Myocyte (in vitro differentiated cells): ENCODE results near the gene CARD11. TPM values are rescaled to one million over a fixed set of nuclear protein-coding genes. Genes with fewer than 3 reads are reported as not detected.
A peak's percentile ranks its signal among the peaks of the same experiment; 100 is the strongest.
"Not testable (repeated sequence)": the region's sequence is repeated elsewhere in the genome, so short reads cannot be mapped to it uniquely, and the experiment has no call there.

Source experiments
- DNase-seq: peaks from one replicate; pipeline ENCODE4 v3.0.0-alpha.2; 2012; ENCODE audit warnings: low read depth
- total RNA-seq: library from RNA; depleted of rRNA; stranded (reverse); fragments of >200 nt; gene quantifications from 2 replicates; pipeline ENCODE4 v1.2.3, GENCODE V29; 2014

Gene CARD11
- total RNA-seq, 1 donor from 2014 or later: not detected

- DNase-seq: peak; percentile 47
Observed at GRCh38 chr7:3065724-3066143, 22.1 kb upstream of the CARD11 start.

- DNase-seq: no peak
Observed at GRCh38 chr7:3064067-3064466, 20.4 kb upstream of the CARD11 start.

DNA sequence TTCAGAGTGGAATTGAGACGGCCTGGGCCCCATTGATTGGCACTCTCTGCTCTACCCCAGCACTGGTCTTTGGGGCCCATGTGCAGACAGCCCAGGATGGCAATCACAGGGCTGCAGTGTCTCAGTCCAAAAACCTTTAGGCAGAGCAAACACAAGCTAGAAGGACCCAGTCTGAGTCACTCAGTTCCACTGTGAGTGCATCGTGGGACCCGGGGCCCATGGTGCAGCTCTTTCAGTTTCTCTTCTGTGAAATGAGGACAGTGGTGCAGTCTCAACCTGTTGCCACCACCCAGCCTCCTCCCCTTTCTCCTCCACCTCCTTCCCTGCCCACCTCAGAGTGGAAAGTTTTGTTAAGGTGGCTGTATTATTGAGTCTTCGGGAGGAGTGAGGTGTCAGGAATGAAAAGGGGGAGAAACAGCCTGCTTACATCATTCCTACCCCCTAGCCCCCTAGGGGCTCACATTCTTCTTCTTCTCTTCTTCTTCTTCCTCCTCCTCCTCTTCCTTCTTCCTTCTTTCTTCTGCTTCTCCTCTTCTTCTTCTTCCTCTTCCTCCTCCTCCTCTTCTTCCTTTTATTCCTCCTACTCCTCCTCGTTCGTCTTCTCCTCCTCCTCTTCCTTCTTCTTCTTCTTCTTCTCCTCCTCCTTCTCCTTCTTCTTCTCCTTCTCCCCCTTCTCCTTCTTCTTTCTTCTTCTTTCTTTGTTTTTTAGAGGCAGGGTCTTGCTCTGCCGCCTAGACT lies 19.5 kb upstream of the CARD11 start:
- DNase-seq: no peak

- DNase-seq: no peak
Observed at GRCh38 chr7:3057066-3057420, 13.4 kb upstream of the CARD11 start.

- DNase-seq: no peak
Observed at GRCh38 chr7:3056234-3057065, 12.8 kb upstream of the CARD11 start.

- DNase-seq: no peak
Observed at GRCh38 chr7:3055626-3056025, 12.0 kb upstream of the CARD11 start.

- no peak for DNase-seq
Observed at GRCh38 chr7:3042861-3043489, 692 bp downstream of the CARD11 start.

- DNase-seq: no peak
Observed at GRCh38 chr7:3041986-3042675, 1.5 kb downstream of the CARD11 start.

DNA sequence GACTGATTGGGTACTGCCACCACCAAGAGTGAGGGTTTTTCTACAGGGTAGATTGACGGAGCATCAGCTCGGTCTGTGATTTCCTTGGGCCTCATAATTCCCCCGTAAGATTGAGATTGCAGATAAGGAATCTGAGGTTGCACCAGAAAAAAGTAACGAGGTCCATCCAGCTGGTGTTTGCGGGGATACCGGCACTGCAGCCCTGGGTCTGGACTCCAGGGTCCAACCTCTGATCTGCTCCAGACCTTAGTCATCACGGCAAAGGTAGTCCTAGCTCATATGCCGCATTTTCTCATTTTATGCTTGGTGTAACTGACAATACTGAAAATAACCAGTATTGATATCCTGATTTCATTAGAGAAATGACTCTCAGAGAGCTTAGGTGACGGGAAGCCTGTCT lies 3.9 kb downstream of the CARD11 start:
- no peak for DNase-seq

GRCh38 chr7:3038011-3038410 lies 5.7 kb downstream of the CARD11 start:
- not testable (repeated sequence) for DNase-seq

DNA sequence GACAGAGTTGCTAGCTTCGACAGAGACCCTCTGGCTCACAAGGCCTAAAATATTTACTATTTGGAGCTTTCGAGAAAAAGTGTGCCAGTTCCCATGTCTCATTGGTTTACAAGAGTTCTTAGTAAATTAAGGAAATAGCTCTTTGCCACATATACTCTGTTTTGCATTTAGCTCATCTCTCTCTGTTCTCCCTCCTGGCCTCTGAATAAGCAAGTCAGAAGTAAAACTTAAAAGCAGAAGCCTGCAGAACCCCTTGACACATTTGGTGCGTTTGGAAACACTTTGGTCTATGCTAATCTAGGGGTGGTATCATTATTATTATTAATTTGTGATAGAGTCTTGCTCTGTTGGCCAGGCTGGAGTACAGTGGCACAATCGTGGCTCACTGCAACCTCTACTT lies 6.4 kb downstream of the CARD11 start:
- no peak for DNase-seq

DNA sequence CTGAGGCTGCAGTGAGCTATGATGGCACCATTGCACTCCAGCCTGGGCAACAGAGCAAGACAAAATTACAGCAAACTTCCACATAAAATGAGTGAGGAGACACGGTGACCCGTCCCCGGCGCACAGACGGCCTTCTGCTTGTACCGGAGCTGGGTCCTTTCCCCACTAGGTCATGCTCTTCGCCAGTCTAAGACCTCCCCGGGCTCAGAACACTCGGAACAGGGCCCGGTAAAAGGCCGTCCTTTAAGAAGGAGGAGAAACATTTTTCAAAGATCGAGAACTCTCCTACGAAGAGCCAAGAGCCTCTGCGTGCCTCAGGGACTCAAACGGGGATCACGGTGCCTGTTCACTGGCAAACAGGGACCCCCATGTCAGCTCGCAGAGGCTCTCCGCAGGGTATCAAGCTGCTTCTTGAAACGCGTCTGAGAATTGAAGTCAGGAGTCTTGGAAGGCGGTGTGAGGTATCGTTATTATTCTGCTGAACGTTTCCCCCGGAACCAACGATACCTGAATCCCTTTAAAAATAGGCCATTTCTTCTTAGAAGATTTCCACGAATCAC lies 9.0 kb downstream of the CARD11 start:
- no peak for DNase-seq

- no peak for DNase-seq
Observed at GRCh38 chr7:3033581-3033980, 10.1 kb downstream of the CARD11 start.

DNA sequence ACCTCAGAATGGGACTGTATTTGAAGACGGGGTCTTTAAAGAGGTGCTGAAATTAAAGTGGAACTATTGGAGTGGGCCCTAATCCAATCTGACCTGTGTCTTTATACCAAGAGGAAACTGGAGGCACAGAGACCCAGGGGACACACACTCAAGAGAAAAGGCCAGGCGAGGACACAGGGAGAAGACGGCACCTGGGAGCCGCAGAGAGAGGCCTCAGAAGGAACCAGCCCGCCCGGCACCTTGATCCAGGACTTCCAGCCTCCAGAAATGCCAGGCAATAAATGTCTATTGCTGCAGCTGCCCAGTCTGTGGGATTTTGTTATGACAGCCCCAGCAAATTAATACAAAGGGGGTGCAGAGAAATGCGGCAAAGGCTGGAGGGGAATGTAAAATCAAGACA lies 10.5 kb downstream of the CARD11 start:
- no peak for DNase-seq

DNA sequence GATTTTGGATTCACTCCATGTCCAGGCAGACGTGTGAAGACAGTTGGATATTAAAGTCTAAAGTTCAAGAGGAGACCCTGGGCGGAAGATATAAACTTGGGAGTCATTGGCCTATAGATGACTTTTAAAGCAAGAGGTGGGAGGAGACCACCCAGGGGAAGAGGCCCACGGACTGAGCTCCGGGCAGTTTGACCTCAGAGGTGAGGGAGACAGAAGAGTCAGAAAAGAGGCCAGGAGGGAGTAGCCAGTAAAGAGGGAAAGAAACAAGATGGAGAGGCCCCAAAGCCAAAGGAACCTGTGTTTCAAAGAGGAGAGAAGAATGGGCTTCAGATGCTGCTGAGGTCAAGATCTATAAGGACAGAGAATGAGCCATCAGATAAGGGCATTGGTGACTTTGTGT lies 11.4 kb downstream of the CARD11 start:
- DNase-seq: no peak

- DNase-seq: no peak
Observed at GRCh38 chr7:3029138-3029537, 14.5 kb downstream of the CARD11 start.

DNA sequence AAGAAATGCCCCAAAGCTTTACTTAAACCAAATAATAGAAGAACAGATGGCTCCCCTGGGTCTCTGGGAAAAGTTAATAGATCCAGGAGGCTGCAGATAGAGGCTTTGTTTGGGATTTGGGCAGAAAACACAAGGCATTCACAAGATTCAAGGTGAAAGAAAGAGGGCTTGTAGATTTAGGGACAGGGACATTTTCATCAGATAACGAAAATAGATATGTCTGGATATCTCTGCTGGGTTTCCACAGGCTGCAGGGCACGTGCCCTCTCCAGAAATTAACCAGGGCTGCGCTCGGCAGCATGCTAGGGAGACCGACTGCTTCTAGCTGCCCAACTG lies 14.9 kb downstream of the CARD11 start:
- DNase-seq: peak; percentile 6

GRCh38 chr7:3028071-3028757 lies 15.5 kb downstream of the CARD11 start:
- DNase-seq: peak; percentile 41

DNA sequence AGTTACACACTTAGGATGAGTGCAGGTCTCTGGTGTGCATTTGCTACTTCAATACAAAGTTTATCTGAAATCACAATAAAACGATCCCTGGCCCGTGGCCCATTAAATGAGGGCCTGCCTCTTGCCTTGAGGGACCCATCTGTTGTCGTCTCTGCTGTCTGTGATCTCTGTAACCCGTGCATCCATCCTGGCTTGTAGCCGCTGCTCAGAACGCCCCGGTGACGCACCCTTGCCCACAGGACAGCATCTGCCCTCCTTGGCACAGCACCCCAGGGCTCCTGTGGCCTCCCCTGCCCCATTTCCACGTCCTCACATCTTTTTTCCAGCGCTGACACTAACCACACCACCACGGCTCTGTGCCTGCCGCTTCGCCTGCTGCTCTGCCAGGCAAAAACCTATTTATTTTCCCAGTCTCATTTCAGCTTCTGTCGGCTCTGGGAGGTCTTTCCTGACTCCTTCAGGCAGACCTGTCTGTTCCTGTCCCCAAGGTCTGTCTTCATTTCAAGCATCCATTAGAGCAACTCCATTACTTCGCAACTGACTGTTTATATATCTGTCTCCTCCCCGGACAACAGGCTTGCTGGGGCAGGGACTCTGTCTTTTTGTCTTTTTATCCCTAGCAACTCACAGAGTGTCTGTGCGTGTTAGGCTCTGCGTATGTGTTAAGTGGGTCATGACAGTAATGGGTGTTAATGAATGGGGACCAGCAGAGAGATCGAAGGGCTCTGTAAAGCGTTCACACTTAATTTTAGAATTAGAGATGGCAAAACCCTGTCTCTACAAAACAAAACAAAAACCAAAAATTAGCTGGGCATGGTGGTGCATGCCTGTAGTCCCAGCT lies 16.4 kb downstream of the CARD11 start:
- DNase-seq: no peak

- DNase-seq: no peak
Observed at GRCh38 chr7:3025616-3026015, 18.1 kb downstream of the CARD11 start.
